Glutamatergic neuron (in vitro differentiated cells): ENCODE data around the gene SLC41A2. TPM values are rescaled to one million over a fixed set of nuclear protein-coding genes. Genes with fewer than 3 reads are reported as not detected.

Experiments
- DNase-seq: peaks from one replicate; pipeline ENCODE4 v3.0.0; 2022
- H3K27ac Mint-ChIP-seq: one replicate; pipeline ENCODE4 v1.8.0; 2020; ENCODE audit warnings: mild to moderate bottlenecking, mixed read lengths, inconsistent platforms; ENCODE audit not compliant: unreplicated experiment
- H3K27me3 Mint-ChIP-seq: one replicate; pipeline ENCODE4 v1.8.0; 2020; ENCODE audit warnings: mild to moderate bottlenecking, moderate library complexity, mixed read lengths, inconsistent platforms; ENCODE audit not compliant: unreplicated experiment
- H3K36me3 Mint-ChIP-seq: one replicate; pipeline ENCODE4 v1.8.0; 2020; ENCODE audit warnings: mild to moderate bottlenecking, mixed read lengths, inconsistent platforms; ENCODE audit not compliant: unreplicated experiment
- H3K4me1 Mint-ChIP-seq: one replicate; pipeline ENCODE4 v1.8.0; 2020; ENCODE audit warnings: mild to moderate bottlenecking, low read depth, mixed read lengths, inconsistent platforms; ENCODE audit not compliant: unreplicated experiment
- H3K4me3 Mint-ChIP-seq: one replicate; pipeline ENCODE4 v1.8.0; 2020; ENCODE audit warnings: mild to moderate bottlenecking, mixed read lengths, inconsistent platforms; ENCODE audit not compliant: unreplicated experiment
- H3K9me3 Mint-ChIP-seq: one replicate; pipeline ENCODE4 v1.8.0; 2020; ENCODE audit warnings: mild to moderate bottlenecking, moderate library complexity, mixed read lengths, inconsistent platforms; ENCODE audit not compliant: unreplicated experiment
- CTCF ChIP-seq: fragments of 200-600 bp; sonication (generic); IDR thresholded peaks from one replicate; pipeline ENCODE4 v1.5.0; 2021; ENCODE audit not compliant: partially characterized antibody, unreplicated experiment
- total RNA-seq: library from RNA; stranded (reverse); fragmentation: NEBNext Ultra II Directional; extraction: Animal tissue kit (Norgen Biotek cat#: 25700); gene quantifications from one replicate; pipeline ENCODE4 v1.2.1, GENCODE V29; 2021; ENCODE audit not compliant: unreplicated experiment

The SLC41A2 gene
- total RNA-seq, 1 donor from 2014 or later = 12.0 TPM

- Mint-ChIP-seq H3K27ac (no peak overlapping the region), H3K4me3 (no peak overlapping the region), H3K27me3 (peaks cover 2% of the 10 kb centered on the region), H3K36me3 (peaks cover 17% of the 10 kb centered on the region), H3K4me1 (no peaks in the 10 kb centered on the region), H3K9me3 (no peaks in the 10 kb centered on the region)
- DNase-seq = no peak
- no peak for TF ChIP-seq CTCF
Observed at GRCh38 chr12:104997541-104997940, 39.5 kb upstream of the SLC41A2 start.

GRCh38 chr12:104994336-104994735 lies 36.2 kb upstream of the SLC41A2 start:
- H3K4me3 Mint-ChIP-seq = no peak overlapping the region
- H3K9me3 Mint-ChIP-seq = no peaks in the 10 kb centered on the region
- DNase-seq = no peak
- TF ChIP-seq CTCF = no peak
- H3K27me3 Mint-ChIP-seq = peaks cover 2% of the 10 kb centered on the region
- H3K36me3 Mint-ChIP-seq = no peaks in the 10 kb centered on the region
- no peak overlapping the region for H3K27ac Mint-ChIP-seq
- no peaks in the 10 kb centered on the region for H3K4me1 Mint-ChIP-seq

GRCh38 chr12:104991565-104992128 lies 33.6 kb upstream of the SLC41A2 start:
- Mint-ChIP-seq H3K36me3 (no peaks in the 10 kb centered on the region), H3K9me3 (no peaks in the 10 kb centered on the region), H3K27ac (no peak overlapping the region), H3K27me3 (no peaks in the 10 kb centered on the region), H3K4me3 (no peak overlapping the region), H3K4me1 (peaks cover 6% of the 10 kb centered on the region)
- TF ChIP-seq CTCF = no peak
- DNase-seq = no peak

- Mint-ChIP-seq H3K36me3 (no peaks in the 10 kb centered on the region), H3K9me3 (no peaks in the 10 kb centered on the region), H3K27me3 (no peaks in the 10 kb centered on the region), H3K27ac (no peak overlapping the region), H3K4me3 (no peak overlapping the region), H3K4me1 (peaks cover 6% of the 10 kb centered on the region)
- no peak for DNase-seq
- TF ChIP-seq CTCF = no peak
Observed at GRCh38 chr12:104990950-104991349, 32.9 kb upstream of the SLC41A2 start.

- Mint-ChIP-seq H3K4me3 (peak within 1 kb of the TSS; percentile 87), H3K36me3 (no peaks in the 10 kb centered on the region), H3K27ac (peak within 1 kb of the TSS; percentile 55), H3K9me3 (no peaks in the 10 kb centered on the region), H3K27me3 (no peaks in the 10 kb centered on the region), H3K4me1 (peaks cover 6% of the 10 kb centered on the region)
- DNase-seq = peak; percentile 97
- no peak for TF ChIP-seq CTCF
Observed at GRCh38 chr12:104986022-104986941, 28.2 kb upstream of the SLC41A2 start, which contains the start of gene NOPCHAP1. Gene NOPCHAP1 (plus strand): TSS chr12:104986316. CDS start chr12:104986353, 37 bp downstream.
